ENCODE measurements around the gene ADTRP. TPM values are rescaled to one million over a fixed set of nuclear protein-coding genes. Genes with fewer than 3 reads are reported as not detected.

Gene ADTRP
- total and polyA plus RNA-seq, 7 donors: 0.08 TPM; not detected in 5

DNA sequence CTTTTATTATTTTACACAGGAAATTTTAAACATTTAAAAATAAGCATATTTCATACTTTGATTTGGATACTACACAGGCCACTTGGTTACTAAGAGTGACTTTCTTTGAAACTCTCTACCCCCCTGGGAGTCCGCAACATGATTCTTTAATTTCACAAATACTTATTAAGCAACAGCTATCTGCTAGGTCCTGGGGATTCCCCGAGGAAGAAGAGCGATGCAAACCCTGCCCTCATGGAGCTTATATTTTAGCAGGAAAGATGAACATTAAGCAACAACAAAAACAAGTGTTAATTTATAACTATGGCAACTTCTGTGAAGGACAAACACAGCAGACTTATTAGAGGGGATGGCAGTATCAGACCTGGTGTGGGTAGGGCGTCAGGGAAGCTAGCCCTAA lies 3.9 kb upstream of the ADTRP start:
- DNase-seq: no peak
- H3K4me1 ChIP-seq: no peaks in the 10 kb centered on the region
- 73 to 95% (median 84%) methylated on average over 4 of the region's 4 CpGs for WGBS, 3 donors
- H3K36me3 ChIP-seq (ENCODE audit: insufficient read depth in 1 of 2, low read depth in 1 of 2): no peaks in the 10 kb centered on the region
- H3K4me3 ChIP-seq: no peak overlapping the region
- no peak for ATAC-seq
- no peaks in the 10 kb centered on the region for H3K9me3 ChIP-seq
- TF ChIP-seq, protein P1, sequence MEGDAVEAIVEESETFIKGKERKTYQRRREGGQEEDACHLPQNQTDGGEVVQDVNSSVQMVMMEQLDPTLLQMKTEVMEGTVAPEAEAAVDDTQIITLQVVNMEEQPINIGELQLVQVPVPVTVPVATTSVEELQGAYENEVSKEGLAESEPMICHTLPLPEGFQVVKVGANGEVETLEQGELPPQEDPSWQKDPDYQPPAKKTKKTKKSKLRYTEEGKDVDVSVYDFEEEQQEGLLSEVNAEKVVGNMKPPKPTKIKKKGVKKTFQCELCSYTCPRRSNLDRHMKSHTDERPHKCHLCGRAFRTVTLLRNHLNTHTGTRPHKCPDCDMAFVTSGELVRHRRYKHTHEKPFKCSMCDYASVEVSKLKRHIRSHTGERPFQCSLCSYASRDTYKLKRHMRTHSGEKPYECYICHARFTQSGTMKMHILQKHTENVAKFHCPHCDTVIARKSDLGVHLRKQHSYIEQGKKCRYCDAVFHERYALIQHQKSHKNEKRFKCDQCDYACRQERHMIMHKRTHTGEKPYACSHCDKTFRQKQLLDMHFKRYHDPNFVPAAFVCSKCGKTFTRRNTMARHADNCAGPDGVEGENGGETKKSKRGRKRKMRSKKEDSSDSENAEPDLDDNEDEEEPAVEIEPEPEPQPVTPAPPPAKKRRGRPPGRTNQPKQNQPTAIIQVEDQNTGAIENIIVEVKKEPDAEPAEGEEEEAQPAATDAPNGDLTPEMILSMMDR (IDR thresholded peaks at IDR 0.05): no peak
- H3K27me3 ChIP-seq (ENCODE audit: insufficient read depth in 3 of 3, low read length in 2 of 3): peaks cover 0 to 4% (median 0%) of the 10 kb centered on the region in 3 donors
- H3K27ac ChIP-seq: no peak overlapping the region
- intact Hi-C loops (cut with DNase I): no loop called here

DNA sequence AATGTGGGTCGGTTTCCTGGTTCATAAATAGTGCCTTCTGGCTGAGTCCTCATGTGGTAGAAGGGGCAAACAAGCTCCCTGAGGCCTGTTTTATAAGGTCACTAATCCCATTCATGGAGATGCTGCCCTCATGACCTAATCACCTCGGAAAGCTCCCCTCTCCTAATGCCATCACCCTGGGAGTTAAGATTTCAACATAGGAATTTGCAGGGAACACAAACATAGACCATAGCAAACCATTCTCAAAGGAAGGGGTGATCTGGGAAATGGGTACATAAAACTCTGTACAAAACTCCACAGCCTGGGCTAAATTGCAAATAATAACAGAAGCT lies 1.5 kb upstream of the ADTRP start:
- peaks cover 0 to 4% (median 0%) of the 10 kb centered on the region in 3 donors for H3K27me3 ChIP-seq (ENCODE audit: insufficient read depth in 3 of 3, low read length in 2 of 3)
- H3K36me3 ChIP-seq (ENCODE audit: insufficient read depth in 1 of 2, low read depth in 1 of 2): no peaks in the 10 kb centered on the region
- 35 to 56% (median 46%) methylated on average over 2 of the region's 2 CpGs for WGBS, 3 donors
- TF ChIP-seq, protein P1 (IDR thresholded peaks at IDR 0.05): no peak
- no peaks in the 10 kb centered on the region for H3K4me1 ChIP-seq
- intact Hi-C loops (cut with DNase I): no loop called here
- DNase-seq: no peak
- no peak for ATAC-seq
- no peak overlapping the region for H3K27ac ChIP-seq
- H3K4me3 ChIP-seq: no peak overlapping the region
- no peaks in the 10 kb centered on the region for H3K9me3 ChIP-seq

DNA sequence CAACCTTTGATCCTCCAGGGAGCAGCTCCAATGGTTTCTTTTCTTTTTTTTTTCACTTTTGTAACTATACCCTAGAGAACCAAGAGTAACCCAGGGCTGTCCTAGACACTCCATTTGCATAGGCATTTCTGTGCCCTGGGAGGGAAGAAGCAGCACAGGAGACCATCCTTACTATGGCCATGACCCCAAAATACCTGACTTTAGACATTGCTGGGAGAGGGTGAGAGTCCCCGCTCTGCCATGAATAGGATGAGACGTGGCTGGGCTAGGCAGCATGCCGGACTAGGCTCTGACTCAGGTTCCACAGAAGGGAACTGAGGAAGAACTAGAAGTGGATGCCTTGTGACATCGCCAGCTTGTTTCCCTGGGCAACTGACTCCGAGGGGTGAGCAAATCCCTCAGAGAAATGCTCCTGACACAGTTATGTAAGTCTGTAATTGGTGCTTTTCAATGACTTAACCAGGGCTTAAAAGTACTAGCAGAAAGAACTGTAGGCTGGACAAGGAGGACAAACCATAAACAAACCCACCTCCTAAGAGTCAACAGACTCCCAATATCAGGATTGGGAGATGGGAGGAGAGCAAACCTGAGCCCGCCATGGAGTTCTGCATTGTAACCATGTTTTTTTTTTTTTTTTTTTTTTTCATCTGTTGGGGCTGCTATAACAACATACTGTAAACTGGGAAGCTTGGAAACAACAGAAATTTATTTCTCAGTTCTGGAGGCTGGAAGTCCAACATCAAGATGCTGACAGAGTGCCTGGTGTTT lies 910 bp upstream of the ADTRP start:
- intact Hi-C loops (cut with DNase I): no loop called here
- ATAC-seq: no peak

DNA sequence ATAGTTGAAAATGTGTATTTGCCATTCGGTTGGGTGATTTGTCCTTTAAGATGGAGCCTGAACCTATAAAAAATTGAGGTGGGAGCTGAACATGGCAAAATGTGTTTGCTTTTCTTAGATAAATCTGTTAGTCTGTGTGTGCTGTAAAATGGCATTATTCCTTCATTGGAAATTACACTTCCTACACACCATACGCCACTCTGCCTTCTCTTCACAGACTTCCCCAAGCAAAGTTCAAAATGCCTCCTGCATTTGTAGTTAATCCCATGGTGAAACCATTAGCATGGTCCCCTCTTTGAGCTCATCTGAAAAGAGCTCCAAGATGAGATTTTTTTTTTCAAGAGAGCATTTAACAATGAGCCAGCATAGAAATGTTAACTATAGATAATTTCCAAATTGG lies 567 bp downstream of the ADTRP start:
- Histone ChIP-seq H3K4me3 (no peak overlapping the region), H3K9me3 (no peaks in the 10 kb centered on the region), H3K27me3 (ENCODE audit: insufficient read depth in 3 of 3, low read length in 2 of 3) (peaks cover 0 to under 1% (median 0%) of the 10 kb centered on the region in 3 donors), H3K36me3 (ENCODE audit: insufficient read depth in 1 of 2, low read depth in 1 of 2) (no peaks in the 10 kb centered on the region), H3K27ac (no peak overlapping the region), H3K4me1 (no peaks in the 10 kb centered on the region)
- no peak for DNase-seq
- TF ChIP-seq, protein P1 (IDR thresholded peaks at IDR 0.05): no peak
- intact Hi-C loops (cut with DNase I): no loop called here
- ATAC-seq: no peak
- 93 to 96% (median 96%) methylated on average over 2 of the region's 2 CpGs for whole genome bisulfite sequencing, 3 donors

More for the DNA sequence above, 910 bp upstream of the ADTRP start:
- H3K4me3 ChIP-seq: no peak overlapping the region
- H3K36me3 ChIP-seq (ENCODE audit: insufficient read depth in 1 of 2, low read depth in 1 of 2): no peaks in the 10 kb centered on the region
- H3K27me3 ChIP-seq (ENCODE audit: insufficient read depth in 3 of 3, low read length in 2 of 3): peaks cover 0 to 4% (median 0%) of the 10 kb centered on the region in 3 donors
- 78 to 89% (median 78%) methylated on average over 6 of the region's 6 CpGs for WGBS, 3 donors
- no peak overlapping the region for H3K27ac ChIP-seq
- H3K9me3 ChIP-seq: no peaks in the 10 kb centered on the region
- DNase-seq: no peak
- no peaks in the 10 kb centered on the region for H3K4me1 ChIP-seq
- TF ChIP-seq, protein P1 (IDR thresholded peaks at IDR 0.05): no peak
